Endodermal cell (in vitro differentiated cells): ENCODE results near the gene CYP19A1. TPM values are rescaled to one million over a fixed set of nuclear protein-coding genes. Genes with fewer than 3 reads are reported as not detected.

Source experiments
- DNase-seq: peaks from one replicate; pipeline ENCODE4 v3.0.0-alpha.2; 2017
- H3K27ac ChIP-seq: 2 replicates; pipeline ENCODE4 v1.5.1; 2013; ENCODE audit warnings: mild to moderate bottlenecking, low read depth, low read length, moderate library complexity
- H3K27me3 ChIP-seq: 2 replicates; pipeline ENCODE4 v1.6.1; 2013; ENCODE audit warnings: mild to moderate bottlenecking, low read length, moderate library complexity; ENCODE audit not compliant: insufficient read depth, control insufficient read depth, poor library complexity, severe bottlenecking
- H3K36me3 ChIP-seq: 2 replicates; pipeline ENCODE4 v1.7.0; 2013; ENCODE audit warnings: mild to moderate bottlenecking, low read length, moderate library complexity; ENCODE audit not compliant: control insufficient read depth, insufficient read depth
- H3K4me1 ChIP-seq: one replicate; pipeline ENCODE4 v1.7.0; 2013; ENCODE audit warnings: low read length; ENCODE audit not compliant: control insufficient read depth, insufficient read depth
- H3K4me3 ChIP-seq: 2 replicates; pipeline ENCODE4 v1.5.1; 2013; ENCODE audit warnings: mild to moderate bottlenecking, low read length, moderate library complexity
- H3K9ac ChIP-seq: 2 replicates; pipeline ENCODE4 v1.6.1; 2013; ENCODE audit warnings: mild to moderate bottlenecking, low read length, moderate library complexity; ENCODE audit not compliant: poor library complexity, severe bottlenecking; ENCODE audit errors: extremely low read depth
- H3K9me3 ChIP-seq: 2 replicates; pipeline ENCODE4 v1.6.1; 2013; ENCODE audit warnings: mild to moderate bottlenecking, low read length, moderate library complexity; ENCODE audit not compliant: control insufficient read depth
- H3K27ac Mint-ChIP-seq: 2 replicates; pipeline ENCODE4 v1.8.0; 2020; ENCODE audit warnings: mixed read lengths
- H3K27me3 Mint-ChIP-seq: 2 replicates; pipeline ENCODE4 v1.8.0; 2021; ENCODE audit warnings: mild to moderate bottlenecking, mixed read lengths; ENCODE audit not compliant: insufficient read depth
- H3K36me3 Mint-ChIP-seq: 2 replicates; pipeline ENCODE4 v1.8.0; 2020; ENCODE audit warnings: low read depth, mixed read lengths
- H3K4me1 Mint-ChIP-seq: 2 replicates; pipeline ENCODE4 v1.8.0; 2020; ENCODE audit warnings: mixed read lengths
- H3K4me3 Mint-ChIP-seq: 2 replicates; pipeline ENCODE4 v1.8.0; 2020; ENCODE audit warnings: mild to moderate bottlenecking, moderate library complexity, mixed read lengths
- H3K9me3 Mint-ChIP-seq: 2 replicates; pipeline ENCODE4 v1.8.0; 2020; ENCODE audit warnings: mild to moderate bottlenecking, mixed read lengths
- CTCF ChIP-seq: fragments of 200-600 bp; sonication (generic); conservative IDR thresholded peaks from 2 replicates; pipeline ENCODE4 v1.5.0; 2021; ENCODE audit warnings: antibody characterized with exemption, mild to moderate bottlenecking
- WGBS, 2 experiments: methylation state at CpG; one replicate each; pipeline versions ENCODE4 v1.1.5 to v1.1.7; 2013; ENCODE audit warnings: missing lambda C conversion rate in 2 of 2, mixed read lengths in 1 of 2; ENCODE audit not compliant: insufficient coverage in 1 of 2, insufficient read length in 1 of 2; 5-methylcytosine and 5-hydroxymethylcytosine counted together
- microRNA-seq: library from miRNA; unstranded; fragments of <30 nt; microRNA quantifications from one replicate; pipeline ENCODE4 v1.2.0, GENCODE V29; 2020; ENCODE audit warnings: borderline microRNAs expressed
- total RNA-seq, 2 donors: library from RNA; stranded (reverse); fragmentation: NEBNext Ultra II Directional in 1 of 2; extraction: Animal tissue kit (Norgen Biotek cat#: 25700) in 1 of 2; gene quantifications; 2 replicates in 1 of 2; 3 replicates in 1 of 2; pipeline ENCODE4 v1.2.1, GENCODE V29; 2021

The CYP19A1 gene
- total RNA-seq, 2 donors from 2014 or later: not detected

DNA sequence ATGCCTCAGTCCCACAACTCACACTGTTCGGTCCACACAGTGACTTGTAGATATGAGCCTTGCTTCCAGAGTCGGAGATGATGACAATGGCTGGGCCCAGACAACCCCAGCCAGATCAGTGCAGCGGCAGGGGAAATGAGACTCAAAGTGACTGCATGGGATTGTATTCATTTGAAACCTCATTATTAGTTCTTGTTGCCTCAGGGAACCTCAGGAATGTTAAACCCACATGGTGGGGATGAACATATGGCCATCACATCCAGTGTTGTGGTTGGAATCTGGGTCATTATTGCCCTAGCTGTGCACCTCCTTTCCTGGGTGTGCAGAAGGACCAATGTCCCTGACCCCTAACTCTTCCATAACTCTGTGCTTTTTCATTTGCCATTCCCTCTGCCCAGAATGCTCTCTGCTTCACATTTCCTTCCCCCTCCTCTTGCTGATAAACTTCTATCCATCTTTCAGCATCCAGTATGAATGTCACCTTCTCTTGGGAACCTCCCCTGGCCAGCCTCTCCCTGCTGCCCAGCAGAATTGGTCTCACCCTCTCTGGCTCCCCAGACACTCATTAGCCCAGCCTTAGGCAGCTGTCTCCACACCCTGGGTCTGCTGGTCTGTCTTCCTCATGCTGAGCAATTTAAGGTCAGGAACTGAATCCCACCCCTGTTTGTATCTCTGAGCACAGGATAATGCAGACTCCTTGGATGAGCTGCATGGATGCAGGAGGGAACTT is 176.7 kb downstream of the CYP19A1 start:
- Mint-ChIP-seq H3K27ac (no peak overlapping the region), H3K27me3 (peaks cover 28% of the 10 kb centered on the region), H3K4me3 (no peak overlapping the region), H3K9me3 (no peaks in the 10 kb centered on the region), H3K36me3 (no peaks in the 10 kb centered on the region), H3K4me1 (peaks cover 13% of the 10 kb centered on the region)
- no peak overlapping the region for H3K27ac ChIP-seq
- no peaks in the 10 kb centered on the region for H3K36me3 ChIP-seq
- no peaks in the 10 kb centered on the region for H3K4me1 ChIP-seq
- no peak overlapping the region for H3K9ac ChIP-seq
- WGBS, 2 experiments: 87 to 100% methylated on average over 2 to 3 of the region's 3 CpGs
- no peak for TF ChIP-seq CTCF
- no peak for DNase-seq
- no peaks in the 10 kb centered on the region for H3K27me3 ChIP-seq
- no peaks in the 10 kb centered on the region for H3K9me3 ChIP-seq
- H3K4me3 ChIP-seq: no peak overlapping the region

- Mint-ChIP-seq H3K27ac (no peak overlapping the region), H3K9me3 (no peaks in the 10 kb centered on the region), H3K4me1 (peaks cover 13% of the 10 kb centered on the region), H3K27me3 (peaks cover 29% of the 10 kb centered on the region), H3K36me3 (no peaks in the 10 kb centered on the region), H3K4me3 (no peak overlapping the region)
- Histone ChIP-seq H3K9me3 (no peaks in the 10 kb centered on the region), H3K27ac (no peak overlapping the region), H3K36me3 (no peaks in the 10 kb centered on the region), H3K27me3 (no peaks in the 10 kb centered on the region), H3K4me1 (no peaks in the 10 kb centered on the region), H3K4me3 (no peak overlapping the region), H3K9ac (no peak overlapping the region)
- WGBS, 2 experiments: 90 to 93% methylated on average over 5 to 7 of the region's 7 CpGs
- TF ChIP-seq CTCF: no peak
- no peak for DNase-seq
Measured at GRCh38 chr15:51160484-51160883, 177.9 kb downstream of the CYP19A1 start.

Small RNAs within 50 kb of the gene (microRNA-seq; reads per million reads assigned to microRNA genes)
- gene MIR4713: not detected
- not detected for gene MIR7973-1
- gene MIR7973-2: not detected

Other genes starting within 250 kb of the CYP19A1 start
- gene TNFAIP8L3, start 243.7 kb downstream of the CYP19A1 start, total RNA-seq: under 1 TPM in 1 of 2 donors, not detected in 1; 0.31 TPM
- gene GLDN, start 3.1 kb upstream of the CYP19A1 start, total RNA-seq: 1 to 10 TPM in 1 of 2 donors, under 1 TPM in 1; 0.62 to 1.7 TPM